Right lobe of liver (tissue), 6 donors: ENCODE measurements around the gene FAS. TPM values are rescaled to one million over a fixed set of nuclear protein-coding genes. Genes with fewer than 3 reads are reported as not detected.

Source experiments
- ATAC-seq, 4 donors: fragments of 200-7000 bp; cut with Tn5 transposase; one replicate each; pipeline ENCODE4 v1.9.1; 2020; ENCODE audit warnings: mild to moderate bottlenecking in 4 of 4, moderate library complexity in 4 of 4
- DNase-seq, 3 donors: peaks; one replicate each; pipeline ENCODE4 v3.0.0-alpha.2; 2020
- H3K27ac ChIP-seq, 3 donors: fragments of 200-600 bp; one replicate each; pipeline ENCODE4 v1.8.0; 2022
- H3K27me3 ChIP-seq, 2 donors: fragments of 200-600 bp; one replicate each; pipeline ENCODE4 v1.8.0; 2022
- H3K36me3 ChIP-seq, 4 donors: fragments of 200-600 bp; sonication (generic) in 1 of 4; one replicate each; pipeline versions ENCODE4 v1.5.1 to v1.8.0; 2017 to 2022; ENCODE audit warnings: control low read depth in 1 of 4
- H3K4me1 ChIP-seq, 4 donors: fragments of 200-600 bp; sonication (generic) in 1 of 4; one replicate each; pipeline versions ENCODE4 v1.5.1 to v1.8.0; 2017 to 2022; ENCODE audit warnings: control low read depth in 1 of 4
- H3K4me3 ChIP-seq, 3 donors: fragments of 200-600 bp; one replicate each; pipeline ENCODE4 v1.8.0; 2022
- H3K9me3 ChIP-seq, 4 donors: fragments of 200-600 bp; sonication (generic) in 1 of 4; one replicate each; pipeline versions ENCODE4 v1.5.1 to v1.8.0; 2017 to 2022; ENCODE audit warnings: control low read depth in 1 of 4
- POLR2A ChIP-seq: fragments of 450-650 bp; IDR thresholded peaks from one replicate; pipeline ENCODE4 v1.6.1; 2017; ENCODE audit warnings: antibody characterized with exemption, mild to moderate bottlenecking
- WGBS: methylation state at CpG from one replicate; pipeline ENCODE4 v1.1.6; 2018; ENCODE audit warnings: low coverage, low lambda C conversion rate; ENCODE audit not compliant: insufficient coverage; ENCODE audit errors: missing lambda C conversion rate; 5-methylcytosine and 5-hydroxymethylcytosine counted together
- intact Hi-C, 2 donors: fragments of 100-400 bp; cut with DNase I; formaldehyde crosslinking; loops; one replicate each; pipeline versions ENCODE4 v1.11.2 to v1.14.1; 2022
- total RNA-seq, 6 experiments: library from RNA; depleted of rRNA in 2 of 6; stranded (reverse); fragments of >200 nt in 2 of 6; fragmentation: NEBNext Ultra II Directional in 3 of 6; extraction: Animal tissue kit (Norgen Biotek cat#: 25700) in 3 of 6; gene quantifications; one replicate each; pipeline versions ENCODE4 v1.1.0 to v1.2.4, GENCODE V29; 2016 to 2023
- TF ChIP-seq, protein P1 (sequence below), 4 donors: fragments of 200-600 bp in 3 of 4; fragments of 450-650 bp in 1 of 4; IDR thresholded peaks; one replicate each; pipeline versions ENCODE4 v1.5.1 to v1.8.0; 2016 to 2022; ENCODE audit warnings: antibody characterized with exemption in 4 of 4, mild to moderate bottlenecking in 2 of 4
- donor health status: DM: no; HTN: yes; CAD: no.
- donor health status: DM: no; HTN: no; CAD: no.
- donor health status: DM: no; HTN: no; CAD: no.
- donor health status: DM: no; HTN: yes; CAD: no.
- donor health status: DM: no; HTN: yes; CAD: no.

The FAS gene
- total RNA-seq, 6 experiments from 2014 or later: 9.0 to 22.3 (median 18.9) TPM

DNA sequence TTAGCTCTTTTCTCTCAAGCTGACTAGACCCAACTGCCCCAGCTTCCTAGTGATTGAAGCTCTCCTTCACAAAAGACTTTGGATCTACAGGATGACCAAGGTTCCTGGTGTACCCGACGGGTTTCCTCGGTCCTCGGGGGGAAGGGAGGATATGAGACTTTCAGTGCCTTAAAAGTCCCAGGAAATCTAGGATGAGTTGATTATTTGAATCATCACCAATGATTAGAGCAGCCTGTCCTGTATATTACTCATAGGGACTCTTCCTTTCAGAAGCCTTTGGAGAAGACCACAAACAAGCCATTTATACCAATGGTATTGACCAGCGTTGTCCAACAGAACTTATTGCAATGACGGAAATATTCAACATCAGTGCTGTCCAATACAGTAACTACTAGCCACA is 31.9 kb upstream of the FAS start:
- no peak for TF ChIP-seq POLR2A
- TF ChIP-seq, protein P1, sequence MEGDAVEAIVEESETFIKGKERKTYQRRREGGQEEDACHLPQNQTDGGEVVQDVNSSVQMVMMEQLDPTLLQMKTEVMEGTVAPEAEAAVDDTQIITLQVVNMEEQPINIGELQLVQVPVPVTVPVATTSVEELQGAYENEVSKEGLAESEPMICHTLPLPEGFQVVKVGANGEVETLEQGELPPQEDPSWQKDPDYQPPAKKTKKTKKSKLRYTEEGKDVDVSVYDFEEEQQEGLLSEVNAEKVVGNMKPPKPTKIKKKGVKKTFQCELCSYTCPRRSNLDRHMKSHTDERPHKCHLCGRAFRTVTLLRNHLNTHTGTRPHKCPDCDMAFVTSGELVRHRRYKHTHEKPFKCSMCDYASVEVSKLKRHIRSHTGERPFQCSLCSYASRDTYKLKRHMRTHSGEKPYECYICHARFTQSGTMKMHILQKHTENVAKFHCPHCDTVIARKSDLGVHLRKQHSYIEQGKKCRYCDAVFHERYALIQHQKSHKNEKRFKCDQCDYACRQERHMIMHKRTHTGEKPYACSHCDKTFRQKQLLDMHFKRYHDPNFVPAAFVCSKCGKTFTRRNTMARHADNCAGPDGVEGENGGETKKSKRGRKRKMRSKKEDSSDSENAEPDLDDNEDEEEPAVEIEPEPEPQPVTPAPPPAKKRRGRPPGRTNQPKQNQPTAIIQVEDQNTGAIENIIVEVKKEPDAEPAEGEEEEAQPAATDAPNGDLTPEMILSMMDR (IDR thresholded peaks at IDR 0.05): no peak
- Histone ChIP-seq H3K9me3 (no peaks in the 10 kb centered on the region), H3K36me3 (no peaks in the 10 kb centered on the region), H3K4me3 (no peak overlapping the region), H3K4me1 (no peaks in the 10 kb centered on the region), H3K27ac (no peak overlapping the region), H3K27me3 (no peaks in the 10 kb centered on the region)
- no peak for ATAC-seq
- 93% methylated on average over 3 of the region's 6 CpGs for WGBS
- DNase-seq: no peak
- intact Hi-C loops: no loop called here

DNA sequence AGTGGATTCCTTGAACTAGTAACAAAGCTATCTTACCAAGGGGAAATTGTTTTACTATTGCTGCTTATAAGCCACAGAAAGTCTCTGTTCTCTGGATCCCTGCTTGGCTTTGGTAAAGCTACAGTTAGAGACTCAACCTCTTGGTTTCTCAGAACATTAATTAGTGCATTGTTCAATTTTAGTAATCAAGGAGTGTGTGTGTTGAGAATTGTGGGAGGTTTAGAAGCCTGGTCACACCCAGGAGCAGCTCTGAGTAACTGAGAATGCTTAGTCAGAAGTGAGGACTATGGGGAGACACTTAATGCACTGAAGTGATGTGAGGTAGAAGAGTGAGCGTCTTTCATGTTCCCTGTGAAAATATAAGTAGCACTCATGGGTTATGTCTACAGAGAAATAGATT is 29.8 kb upstream of the FAS start:
- TF ChIP-seq POLR2A: no peak
- TF ChIP-seq, protein P1 (IDR thresholded peaks at IDR 0.05): no peak
- DNase-seq (no peak), ATAC-seq (no peak)
- H3K27me3 ChIP-seq: no peaks in the 10 kb centered on the region
- H3K36me3 ChIP-seq: no peaks in the 10 kb centered on the region
- H3K27ac ChIP-seq: no peak overlapping the region
- intact Hi-C loops: no loop called here
- H3K4me1 ChIP-seq: no peaks in the 10 kb centered on the region
- H3K9me3 ChIP-seq: no peaks in the 10 kb centered on the region
- H3K4me3 ChIP-seq: no peak overlapping the region
- 82% methylated on average over 1 of the region's 1 CpG for WGBS

DNA sequence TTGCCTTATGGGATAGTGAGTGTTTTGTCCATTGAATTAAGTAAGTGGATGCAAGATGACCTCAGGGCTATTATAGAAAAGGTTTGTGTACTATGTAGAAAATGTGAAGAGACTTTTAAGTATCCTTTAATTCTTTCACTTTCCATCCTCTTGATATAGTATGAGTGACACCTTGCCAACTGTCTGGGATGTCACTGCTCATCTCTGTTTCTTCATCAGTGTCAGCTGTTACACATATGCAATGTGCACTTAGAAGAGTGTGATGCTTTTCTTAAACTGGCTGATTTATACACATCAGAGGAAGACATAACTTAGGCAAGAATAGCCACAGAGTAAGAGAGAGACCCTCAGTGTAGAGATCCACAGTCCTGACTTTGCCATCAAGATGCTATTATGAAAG is 29.3 kb upstream of the FAS start:
- DNase-seq (no peak), ATAC-seq (no peak)
- intact Hi-C loops: no loop called here
- H3K4me1 ChIP-seq: no peaks in the 10 kb centered on the region
- no peak overlapping the region for H3K27ac ChIP-seq
- H3K4me3 ChIP-seq: no peak overlapping the region
- H3K9me3 ChIP-seq: no peaks in the 10 kb centered on the region
- no peaks in the 10 kb centered on the region for H3K27me3 ChIP-seq
- no peaks in the 10 kb centered on the region for H3K36me3 ChIP-seq
- TF ChIP-seq, protein P1 (IDR thresholded peaks at IDR 0.05): no peak
- no peak for TF ChIP-seq POLR2A

DNA sequence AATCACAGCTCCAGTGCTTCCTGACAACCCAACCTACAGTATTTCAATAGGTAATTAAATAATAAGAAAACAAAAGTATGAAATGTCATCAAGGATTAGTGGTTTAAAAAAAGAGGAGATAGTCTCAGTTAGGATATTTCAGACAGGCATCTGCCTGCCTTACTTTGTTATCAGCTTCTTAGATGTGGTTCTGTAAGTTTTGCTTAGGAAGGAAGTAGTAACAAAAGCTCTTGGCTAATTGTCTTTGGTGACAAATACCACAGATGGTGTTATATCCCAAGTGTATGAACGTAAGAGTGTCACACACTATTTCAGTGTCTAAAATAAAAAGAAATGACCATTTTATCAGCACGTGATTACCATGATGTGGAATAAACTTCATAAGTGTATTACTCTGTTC is 28.3 kb upstream of the FAS start:
- ATAC-seq (no peak), DNase-seq (no peak)
- 36% methylated on average over 2 of the region's 2 CpGs for WGBS
- H3K27ac ChIP-seq: no peak overlapping the region
- no peak overlapping the region for H3K4me3 ChIP-seq
- H3K9me3 ChIP-seq: no peaks in the 10 kb centered on the region
- H3K36me3 ChIP-seq: no peaks in the 10 kb centered on the region
- intact Hi-C loops: no loop called here
- no peak for TF ChIP-seq POLR2A
- H3K27me3 ChIP-seq: no peaks in the 10 kb centered on the region
- no peaks in the 10 kb centered on the region for H3K4me1 ChIP-seq

DNA sequence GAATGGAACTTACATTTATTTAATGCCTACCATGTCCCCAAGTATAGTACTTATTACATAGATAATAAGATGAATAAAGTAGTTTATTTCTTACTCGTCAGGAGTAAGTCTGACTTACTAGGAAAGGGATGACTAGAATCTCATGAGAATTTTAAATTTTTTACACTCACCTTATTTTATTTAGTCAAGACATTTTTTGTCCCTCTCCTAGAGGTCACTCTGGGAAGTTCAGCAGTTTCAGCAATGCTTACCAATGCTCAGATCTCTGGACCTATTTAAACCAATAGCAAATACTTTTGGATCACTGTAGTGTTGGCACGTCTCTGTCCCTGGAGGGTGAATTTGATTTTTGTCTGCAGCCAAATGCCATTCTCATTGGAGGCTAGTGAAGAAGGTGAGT is 27.3 kb upstream of the FAS start:
- 89% methylated on average over 2 of the region's 2 CpGs for whole genome bisulfite sequencing
- H3K9me3 ChIP-seq: no peaks in the 10 kb centered on the region
- no peak for DNase-seq
- no peak overlapping the region for H3K27ac ChIP-seq
- no peaks in the 10 kb centered on the region for H3K36me3 ChIP-seq
- no peak overlapping the region for H3K4me3 ChIP-seq
- no peaks in the 10 kb centered on the region for H3K27me3 ChIP-seq
- H3K4me1 ChIP-seq: no peaks in the 10 kb centered on the region
- TF ChIP-seq POLR2A: no peak
- TF ChIP-seq, protein P1 (IDR thresholded peaks at IDR 0.05): no peak
- intact Hi-C loops: no loop called here
- no peak for ATAC-seq
